ENCODE measurements around the gene PDIA3.
A peak's percentile ranks its signal among the peaks of the same experiment; 100 is the strongest.
"Not testable (repeated sequence)": the region's sequence is repeated elsewhere in the genome, so short reads cannot be mapped to it uniquely, and the experiment has no call there.

PDIA3 gene

DNA sequence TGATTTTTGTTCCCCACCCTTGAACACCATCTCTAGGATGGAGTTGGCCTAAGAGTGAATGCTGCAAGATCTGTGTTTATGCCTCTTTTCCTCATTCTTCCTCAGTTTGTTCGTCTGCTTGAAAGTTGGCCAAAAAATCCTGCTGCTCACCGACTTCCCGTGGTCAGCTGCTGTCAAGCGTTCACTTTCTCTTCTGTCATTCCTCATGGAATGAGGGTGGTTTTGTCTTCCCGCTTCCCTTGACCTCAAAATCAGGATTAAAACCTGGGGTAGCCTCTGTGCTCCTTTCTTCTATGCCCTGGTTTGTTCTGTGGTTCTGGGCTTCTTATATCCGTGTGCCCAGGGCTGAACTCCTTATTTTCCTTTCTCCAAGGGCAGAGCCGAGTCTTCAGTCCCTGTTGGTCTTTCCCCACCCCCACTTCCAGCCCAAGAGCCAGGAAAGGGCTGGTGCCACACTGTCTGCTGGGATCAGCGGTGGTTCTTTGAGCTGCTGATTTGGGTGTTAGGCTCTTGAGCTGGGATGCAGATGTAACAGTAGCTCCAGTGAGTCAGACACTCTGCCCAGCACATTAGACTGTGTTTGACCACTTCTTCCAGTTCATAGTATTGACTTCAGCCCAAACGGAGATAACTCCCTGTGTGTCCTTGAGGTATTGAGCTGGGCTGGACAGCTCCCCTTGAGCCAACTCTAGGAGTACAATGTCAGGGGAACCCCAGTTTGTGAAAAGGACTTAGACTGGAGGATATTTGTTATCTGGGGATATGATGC, 48.2 kb downstream of the PDIA3 start:
- Mint-ChIP-seq H3K4me1 (ENCODE audit: low read depth) (peaks cover 34% of the 10 kb centered on the region), H3K36me3 (ENCODE audit: low read depth) (peaks cover 48% of the 10 kb centered on the region), H3K27me3 (ENCODE audit: low read depth) (no peaks in the 10 kb centered on the region), H3K9me3 (no peaks in the 10 kb centered on the region), H3K4me3 (peak overlapping the region; percentile 88), H3K27ac (peak overlapping the region; percentile 90)

DNA sequence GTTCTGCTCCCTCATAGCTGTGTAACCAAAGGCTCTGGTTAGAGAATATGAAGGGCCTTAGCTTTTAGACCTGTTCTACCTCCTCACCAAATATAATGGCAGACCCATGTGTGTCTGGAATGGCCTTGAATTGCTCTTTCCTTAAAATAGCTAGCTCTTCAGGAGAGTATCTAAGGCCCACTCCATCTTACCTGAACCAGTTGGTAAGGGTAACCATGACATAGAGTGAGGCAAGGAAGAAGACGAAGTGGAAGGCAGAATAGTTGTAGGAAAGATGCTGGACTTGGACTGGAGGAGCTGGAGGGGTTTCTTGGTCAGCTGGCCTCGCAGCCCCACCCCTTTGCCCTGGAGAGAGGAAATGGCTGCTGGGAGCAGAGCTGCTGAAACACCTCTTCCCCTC, 49.0 kb downstream of the PDIA3 start:
- Mint-ChIP-seq H3K36me3 (ENCODE audit: low read depth) (peaks cover 55% of the 10 kb centered on the region), H3K27ac (no peak overlapping the region), H3K27me3 (ENCODE audit: low read depth) (no peaks in the 10 kb centered on the region)

DNA sequence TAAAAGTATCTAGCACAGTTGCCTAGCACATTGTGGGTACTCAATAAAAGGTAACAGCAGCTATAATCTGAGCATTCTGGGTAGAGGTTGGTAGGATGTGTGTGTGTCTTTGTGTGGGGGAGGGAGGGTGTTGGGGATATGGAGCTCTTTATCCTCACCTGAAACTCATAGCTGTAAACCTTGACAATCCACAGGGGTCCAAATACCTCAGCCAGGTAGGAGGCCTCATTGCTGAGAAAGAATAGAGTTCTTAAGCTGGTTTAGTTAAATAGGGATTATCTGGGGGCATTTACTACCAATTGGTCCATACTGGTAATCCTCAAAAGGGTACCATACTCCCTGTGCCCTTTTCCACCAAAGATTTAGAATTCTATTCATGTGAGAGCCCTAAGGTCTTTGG, 49.8 kb downstream of the PDIA3 start:
- no peaks in the 10 kb centered on the region for H3K9me3 Mint-ChIP-seq
- no peak overlapping the region for H3K4me3 Mint-ChIP-seq
- peaks cover 40% of the 10 kb centered on the region for H3K4me1 Mint-ChIP-seq (ENCODE audit: low read depth)
- no peaks in the 10 kb centered on the region for H3K27me3 Mint-ChIP-seq (ENCODE audit: low read depth)
- peaks cover 61% of the 10 kb centered on the region for H3K36me3 Mint-ChIP-seq (ENCODE audit: low read depth)
- H3K27ac Mint-ChIP-seq, result no peak overlapping the region

More for the DNA sequence above, 49.0 kb downstream of the PDIA3 start:
- Mint-ChIP-seq H3K4me1 (ENCODE audit: low read depth) (peaks cover 36% of the 10 kb centered on the region), H3K4me3 (no peak overlapping the region), H3K9me3 (no peaks in the 10 kb centered on the region)

DNA sequence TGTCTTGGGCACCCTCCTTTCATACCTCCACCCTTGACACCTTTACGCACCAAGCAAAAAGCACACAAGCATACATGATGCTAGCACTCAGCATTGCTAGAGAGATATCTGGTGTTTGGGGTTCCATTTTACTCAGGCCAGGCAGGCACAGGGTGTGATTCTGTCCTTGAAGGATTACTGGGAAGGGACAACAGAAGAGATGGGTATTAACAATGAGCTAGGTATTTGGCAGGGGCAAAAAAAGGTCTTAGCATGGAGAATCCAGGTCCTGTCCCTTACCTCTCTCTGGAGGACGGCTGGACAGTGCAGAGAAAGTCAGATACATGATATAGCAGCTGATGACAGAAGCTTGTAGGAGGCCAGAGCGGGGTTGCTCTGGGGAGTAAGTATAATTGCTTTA, 50.3 kb downstream of the PDIA3 start:
- Mint-ChIP-seq H3K36me3 (ENCODE audit: low read depth) (peaks cover 67% of the 10 kb centered on the region), H3K27ac (peak overlapping the region; percentile 49), H3K27me3 (ENCODE audit: low read depth) (no peaks in the 10 kb centered on the region), H3K4me3 (no peak overlapping the region), H3K4me1 (ENCODE audit: low read depth) (peaks cover 43% of the 10 kb centered on the region), H3K9me3 (no peaks in the 10 kb centered on the region)

DNA sequence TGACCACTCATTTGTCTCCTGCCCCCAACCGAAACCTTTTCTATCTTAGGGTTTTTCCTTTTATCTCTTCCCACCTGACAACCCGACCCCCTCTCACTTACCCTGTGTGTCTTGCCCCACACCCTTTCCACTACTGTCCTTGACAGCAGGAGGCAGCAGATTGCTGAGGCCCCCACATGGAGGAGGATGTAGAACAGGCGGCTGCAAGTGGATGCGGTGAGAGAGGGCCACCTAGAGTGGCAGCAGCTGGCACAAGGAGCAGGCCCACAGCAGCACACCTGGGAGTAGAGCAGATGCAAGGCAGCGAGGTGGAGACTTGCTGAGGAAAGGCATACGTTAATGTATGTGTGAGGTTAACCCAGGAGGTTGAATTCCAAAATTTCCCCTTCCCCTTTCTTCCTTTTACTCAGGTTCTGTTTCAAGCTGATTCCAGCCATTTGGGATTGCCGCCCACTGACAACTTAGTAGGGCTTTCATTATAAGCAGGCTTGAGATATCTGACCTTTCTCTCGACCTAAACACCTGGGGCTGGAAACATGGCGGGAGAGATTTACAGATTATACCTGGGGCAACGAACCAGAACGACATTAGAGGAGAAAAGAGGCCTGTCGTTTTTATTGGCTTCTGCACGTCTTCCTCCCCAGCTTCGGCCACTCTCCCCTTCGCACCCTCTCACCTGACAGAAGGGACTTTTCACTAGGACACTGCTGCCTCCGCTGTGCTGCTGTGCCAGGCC, 53.1 kb downstream of the PDIA3 start:
- peak overlapping the region; percentile 46 for H3K4me3 Mint-ChIP-seq
- H3K9me3 Mint-ChIP-seq, result no peaks in the 10 kb centered on the region
- H3K27me3 Mint-ChIP-seq (ENCODE audit: low read depth), result no peaks in the 10 kb centered on the region
- H3K36me3 Mint-ChIP-seq (ENCODE audit: low read depth), result peaks cover 56% of the 10 kb centered on the region
- peaks cover 35% of the 10 kb centered on the region for H3K4me1 Mint-ChIP-seq (ENCODE audit: low read depth)
- peak overlapping the region; percentile 96 for H3K27ac Mint-ChIP-seq

DNA sequence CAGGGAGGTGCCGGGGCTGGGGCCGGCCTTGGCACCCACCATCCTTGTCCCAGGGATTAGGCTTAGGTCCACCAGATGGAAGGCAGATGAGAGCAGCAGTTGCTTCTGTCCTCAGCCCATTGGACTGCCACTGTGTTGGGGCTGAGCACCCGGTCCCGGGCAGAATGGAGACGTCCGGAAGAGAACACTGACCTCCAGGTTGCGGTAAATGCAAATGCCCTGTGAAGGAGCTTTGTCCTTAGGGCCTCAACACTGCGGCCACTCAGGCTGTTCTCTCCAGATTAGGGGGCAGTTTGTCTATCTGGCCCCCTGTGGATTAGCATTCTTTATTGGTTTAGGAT, 53.7 kb downstream of the PDIA3 start, which contains the start of gene SERINC4:
TSS of gene SERINC4 (minus strand) at position 276 of the 341 bp plus-strand sequence. CDS start at position 42, 234 bp downstream.
- Mint-ChIP-seq H3K27ac (peak within 1 kb of the TSS; percentile 96), H3K4me1 (ENCODE audit: low read depth) (peaks cover 30% of the 10 kb centered on the region), H3K27me3 (ENCODE audit: low read depth) (no peaks in the 10 kb centered on the region), H3K9me3 (no peaks in the 10 kb centered on the region), H3K36me3 (ENCODE audit: low read depth) (peaks cover 54% of the 10 kb centered on the region), H3K4me3 (peak within 1 kb of the TSS; percentile 98)

DNA sequence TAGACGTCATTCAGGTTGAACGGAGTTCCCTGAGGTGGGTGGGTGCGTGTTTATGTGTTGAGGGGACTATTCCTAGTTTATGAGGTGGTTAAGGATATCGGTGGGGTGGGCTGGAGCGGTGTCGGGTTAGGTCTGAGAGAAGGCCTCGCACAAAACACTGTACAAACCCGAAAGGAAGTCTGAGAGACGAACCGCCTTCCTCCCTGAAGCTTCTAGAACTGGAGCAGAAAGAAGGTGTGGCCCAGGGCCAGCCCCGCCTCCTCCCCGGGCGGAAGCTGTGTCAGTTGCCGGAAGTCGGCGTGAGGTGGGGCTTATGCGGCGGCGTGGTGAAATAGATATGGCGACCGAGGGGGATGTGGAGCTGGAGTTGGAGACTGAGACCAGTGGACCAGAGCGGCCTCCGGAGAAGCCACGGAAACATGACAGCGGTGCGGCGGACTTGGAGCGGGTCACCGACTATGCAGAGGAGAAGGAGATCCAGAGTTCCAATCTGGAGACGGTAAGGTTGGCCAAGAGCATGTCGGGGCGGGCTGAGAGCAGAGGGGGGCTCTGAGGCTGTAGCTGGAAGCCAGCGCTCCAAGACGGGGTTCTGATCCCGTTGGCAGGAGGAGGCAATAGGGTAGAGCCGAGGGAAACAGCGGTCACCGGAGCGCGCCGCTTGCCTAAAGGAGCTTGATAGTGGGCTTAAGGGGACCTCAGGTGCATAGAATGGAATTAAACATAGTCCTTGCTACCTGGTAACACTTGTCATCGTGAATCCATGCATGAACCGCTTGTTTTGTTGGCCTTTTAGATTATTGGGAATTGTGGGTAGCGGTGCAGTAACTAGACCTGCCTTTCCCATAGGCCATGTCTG, 54.3 kb downstream of the PDIA3 start, which contains the start of gene HYPK:
TSS of gene HYPK (plus strand) at position 314 of the 856 bp plus-strand sequence. CDS start at position 338, 24 bp downstream.
- no peaks in the 10 kb centered on the region for H3K9me3 Mint-ChIP-seq
- H3K27ac Mint-ChIP-seq, result peak within 1 kb of the TSS; percentile 96
- H3K4me3 Mint-ChIP-seq, result peak within 1 kb of the TSS; percentile 98
- peaks cover 52% of the 10 kb centered on the region for H3K36me3 Mint-ChIP-seq (ENCODE audit: low read depth)
- H3K27me3 Mint-ChIP-seq (ENCODE audit: low read depth), result no peaks in the 10 kb centered on the region
- peaks cover 25% of the 10 kb centered on the region for H3K4me1 Mint-ChIP-seq (ENCODE audit: low read depth)

DNA sequence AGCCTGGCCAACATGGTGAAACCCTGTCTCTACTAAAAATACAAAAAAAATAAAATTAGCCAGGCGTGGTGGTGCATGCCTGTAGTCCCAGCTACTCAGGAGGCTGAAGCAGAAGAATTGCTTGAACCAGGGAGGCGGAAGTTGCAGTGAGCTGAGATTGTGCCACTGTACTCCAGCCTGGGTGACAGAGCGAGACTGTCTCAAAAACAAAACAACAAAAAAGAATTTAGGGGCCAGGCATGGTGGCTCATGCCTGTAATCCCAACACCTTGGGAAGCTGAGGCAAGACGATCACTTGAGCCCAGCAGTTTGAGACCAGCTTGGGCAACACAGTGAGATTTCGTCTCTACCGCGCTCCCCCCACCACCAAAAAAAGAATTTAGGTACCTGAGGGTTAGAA, 56.4 kb downstream of the PDIA3 start:
- H3K4me1 Mint-ChIP-seq (ENCODE audit: low read depth), result peaks cover 20% of the 10 kb centered on the region
- not testable (repeated sequence) for H3K9me3 Mint-ChIP-seq; H3K27ac Mint-ChIP-seq; H3K4me3 Mint-ChIP-seq; H3K27me3 Mint-ChIP-seq (ENCODE audit: low read depth)
- peaks cover 49% of the 10 kb centered on the region for H3K36me3 Mint-ChIP-seq (ENCODE audit: low read depth)

DNA sequence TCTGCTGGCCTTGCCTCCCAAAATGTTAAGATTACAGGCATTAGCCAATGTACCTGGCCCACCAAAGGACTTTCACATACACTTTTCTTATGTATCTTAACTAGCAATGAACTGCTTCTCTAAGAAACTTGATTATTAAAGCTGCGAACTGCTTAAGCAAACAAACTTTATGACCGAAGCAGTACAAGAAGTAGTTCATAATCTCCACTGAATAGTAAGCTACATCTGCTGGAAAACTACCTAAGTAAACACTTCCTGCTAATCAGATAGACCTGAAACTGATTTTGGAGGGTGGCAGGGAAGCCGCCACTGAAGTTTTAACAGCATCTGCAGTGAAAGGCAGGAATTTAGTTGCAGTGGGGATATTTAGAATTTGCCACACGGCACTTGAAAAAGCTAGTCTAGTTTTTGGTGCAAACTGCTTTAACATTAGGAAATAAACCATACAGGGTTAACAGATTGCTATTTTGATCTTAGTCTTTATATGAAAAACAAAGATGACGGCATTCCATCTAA, 62.3 kb downstream of the PDIA3 start:
- H3K27ac Mint-ChIP-seq, result no peak overlapping the region
- no peaks in the 10 kb centered on the region for H3K27me3 Mint-ChIP-seq (ENCODE audit: low read depth)
- H3K36me3 Mint-ChIP-seq (ENCODE audit: low read depth), result peaks cover 44% of the 10 kb centered on the region
- no peak overlapping the region for H3K4me3 Mint-ChIP-seq
- H3K9me3 Mint-ChIP-seq, result no peaks in the 10 kb centered on the region
- peaks cover 10% of the 10 kb centered on the region for H3K4me1 Mint-ChIP-seq (ENCODE audit: low read depth)

DNA sequence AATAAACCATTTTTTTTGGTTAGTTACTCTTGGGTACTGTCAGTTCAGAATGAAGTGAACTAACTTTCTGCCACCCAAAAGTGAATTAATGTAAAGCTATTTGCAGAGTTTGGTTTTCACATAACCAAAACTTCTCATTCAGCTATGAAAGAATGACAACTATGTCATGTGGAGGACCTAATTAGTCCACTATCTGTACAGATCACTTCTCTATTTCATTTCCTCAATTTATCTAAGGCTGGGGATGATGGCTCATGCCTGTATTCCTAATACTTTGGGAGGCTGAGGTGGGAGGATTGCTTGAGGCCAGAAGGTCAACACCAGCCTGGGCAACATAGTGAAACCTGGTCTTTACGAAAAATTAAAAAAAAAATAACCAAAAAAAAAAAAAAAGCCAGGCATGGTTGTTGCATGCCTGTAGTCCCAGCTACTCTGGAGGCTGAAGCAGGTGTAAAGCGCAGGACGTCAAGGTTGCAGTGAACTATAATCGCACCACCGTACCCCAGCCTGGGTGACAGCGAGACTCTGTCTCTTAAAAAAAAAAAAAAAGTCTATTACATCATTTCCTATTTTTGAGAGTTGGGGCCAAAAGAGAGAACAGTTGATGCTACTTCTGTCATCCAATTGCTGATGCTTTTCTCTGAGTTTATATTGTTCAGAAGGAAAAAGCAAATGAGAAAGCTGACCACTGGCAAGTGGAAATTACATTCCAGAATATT, 62.9 kb downstream of the PDIA3 start:
- Mint-ChIP-seq H3K9me3 (no peaks in the 10 kb centered on the region), H3K27me3 (ENCODE audit: low read depth) (no peaks in the 10 kb centered on the region), H3K27ac (no peak overlapping the region), H3K4me1 (ENCODE audit: low read depth) (peaks cover 10% of the 10 kb centered on the region), H3K36me3 (ENCODE audit: low read depth) (peaks cover 46% of the 10 kb centered on the region), H3K4me3 (no peak overlapping the region)

DNA sequence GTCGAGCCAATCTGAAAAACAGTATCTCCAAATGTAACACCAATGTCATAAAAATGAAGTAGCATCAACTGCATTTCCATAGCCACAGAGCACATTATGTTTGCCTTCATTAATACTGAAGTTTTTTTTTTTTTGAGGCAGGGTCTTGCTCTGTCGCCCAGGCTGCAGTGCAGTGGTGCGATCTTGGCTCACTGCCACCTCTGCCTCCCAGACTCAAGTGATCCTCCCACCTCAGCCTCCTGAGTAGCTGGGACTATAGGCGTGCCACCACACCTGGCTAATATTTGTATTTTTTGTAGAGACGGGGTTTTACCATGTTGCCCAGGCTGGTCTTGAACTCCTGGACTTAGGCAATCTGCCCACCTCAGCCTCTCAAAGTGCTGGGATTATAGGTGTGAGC, 68.8 kb downstream of the PDIA3 start:
- not testable (repeated sequence) for H3K9me3 Mint-ChIP-seq; H3K27me3 Mint-ChIP-seq (ENCODE audit: low read depth); H3K4me3 Mint-ChIP-seq; H3K27ac Mint-ChIP-seq
- H3K4me1 Mint-ChIP-seq (ENCODE audit: low read depth), result peaks cover 22% of the 10 kb centered on the region
- peaks cover 36% of the 10 kb centered on the region for H3K36me3 Mint-ChIP-seq (ENCODE audit: low read depth)

DNA sequence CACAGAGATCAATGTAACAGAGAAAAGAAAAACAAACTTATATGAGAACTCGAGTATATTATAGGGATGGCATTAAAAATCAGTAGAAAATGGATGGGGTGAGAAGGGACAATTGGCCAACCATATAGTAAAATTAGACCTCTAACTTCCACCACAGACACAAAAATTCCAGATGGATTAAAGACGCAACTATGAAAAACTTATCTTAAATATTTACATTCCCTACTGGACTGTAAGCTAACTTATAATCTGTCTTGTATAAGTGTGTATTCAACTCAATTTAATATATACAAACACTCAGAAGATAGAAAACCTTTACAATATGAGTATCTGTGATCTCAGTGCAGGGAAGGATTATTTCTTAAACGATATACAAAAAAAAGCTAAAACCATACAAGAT, 75.3 kb downstream of the PDIA3 start:
- Mint-ChIP-seq H3K36me3 (ENCODE audit: low read depth) (peaks cover 20% of the 10 kb centered on the region), H3K9me3 (no peaks in the 10 kb centered on the region), H3K27ac (peak overlapping the region; percentile 60), H3K27me3 (ENCODE audit: low read depth) (no peaks in the 10 kb centered on the region), H3K4me3 (peak overlapping the region; percentile 52), H3K4me1 (ENCODE audit: low read depth) (peaks cover 30% of the 10 kb centered on the region)

Measured in T-helper 1 cell treated with Interleukin-12 subunit alpha and Interleukin-12 subunit beta and Interleukin-4 antibody, amounts not matched to agents 30 μg/mL and 1 μg/mL, for 36 hours (primary cell).